ENCODE data around the gene CORO2B.
A peak's percentile ranks its signal among the peaks of the same experiment; 100 is the strongest.

CORO2B gene

DNA sequence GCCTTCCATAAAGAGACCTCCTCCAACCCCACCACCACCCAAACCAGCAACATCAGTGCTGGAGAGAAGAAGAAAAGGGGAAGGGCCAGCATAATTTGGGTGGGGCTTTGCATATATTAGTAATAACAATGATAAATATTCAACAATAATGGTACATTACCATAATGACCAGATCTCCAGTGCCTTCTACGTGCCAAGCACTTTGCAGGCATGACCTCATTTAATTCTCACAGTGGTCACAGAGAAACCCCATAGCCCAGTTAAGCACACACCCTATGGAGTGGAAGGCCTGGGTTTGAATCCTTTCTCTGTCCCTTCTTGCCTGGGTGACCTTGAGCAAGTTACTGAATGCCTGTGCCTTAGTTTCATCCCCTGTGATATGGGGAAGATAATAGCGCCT lies 49.2 kb downstream of the CORO2B start:
- no peak for DNase-seq (ENCODE audit: low read depth)

- DNase-seq (ENCODE audit: low read depth), result no peak
Measured at GRCh38 chr15:68629519-68630210, 50.9 kb downstream of the CORO2B start.

DNA sequence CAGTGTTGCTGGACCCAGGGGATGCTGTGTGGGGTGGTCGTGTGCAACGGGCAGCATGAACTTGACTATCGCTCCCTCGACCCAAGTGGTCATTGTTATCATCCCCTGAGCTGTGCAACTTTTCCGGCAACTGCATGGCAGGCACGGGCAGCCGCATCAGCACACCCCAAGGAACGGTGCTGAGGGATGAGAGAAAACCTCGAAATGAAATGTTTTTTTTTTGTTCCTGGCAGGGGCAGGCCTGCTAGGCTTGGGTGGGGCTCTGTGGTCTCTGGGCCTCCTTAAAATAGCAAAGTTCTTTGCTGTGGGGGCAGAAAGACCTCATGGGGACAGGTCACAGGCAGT lies 51.4 kb downstream of the CORO2B start:
- no peak for DNase-seq (ENCODE audit: low read depth)

GRCh38 chr15:68630836-68631235 lies 52.0 kb downstream of the CORO2B start:
- no peak for DNase-seq (ENCODE audit: low read depth)

- DNase-seq (ENCODE audit: low read depth), result no peak
Measured at GRCh38 chr15:68631601-68632051, 52.8 kb downstream of the CORO2B start.

GRCh38 chr15:68632101-68632500 lies 53.3 kb downstream of the CORO2B start:
- DNase-seq (ENCODE audit: low read depth), result no peak

DNA sequence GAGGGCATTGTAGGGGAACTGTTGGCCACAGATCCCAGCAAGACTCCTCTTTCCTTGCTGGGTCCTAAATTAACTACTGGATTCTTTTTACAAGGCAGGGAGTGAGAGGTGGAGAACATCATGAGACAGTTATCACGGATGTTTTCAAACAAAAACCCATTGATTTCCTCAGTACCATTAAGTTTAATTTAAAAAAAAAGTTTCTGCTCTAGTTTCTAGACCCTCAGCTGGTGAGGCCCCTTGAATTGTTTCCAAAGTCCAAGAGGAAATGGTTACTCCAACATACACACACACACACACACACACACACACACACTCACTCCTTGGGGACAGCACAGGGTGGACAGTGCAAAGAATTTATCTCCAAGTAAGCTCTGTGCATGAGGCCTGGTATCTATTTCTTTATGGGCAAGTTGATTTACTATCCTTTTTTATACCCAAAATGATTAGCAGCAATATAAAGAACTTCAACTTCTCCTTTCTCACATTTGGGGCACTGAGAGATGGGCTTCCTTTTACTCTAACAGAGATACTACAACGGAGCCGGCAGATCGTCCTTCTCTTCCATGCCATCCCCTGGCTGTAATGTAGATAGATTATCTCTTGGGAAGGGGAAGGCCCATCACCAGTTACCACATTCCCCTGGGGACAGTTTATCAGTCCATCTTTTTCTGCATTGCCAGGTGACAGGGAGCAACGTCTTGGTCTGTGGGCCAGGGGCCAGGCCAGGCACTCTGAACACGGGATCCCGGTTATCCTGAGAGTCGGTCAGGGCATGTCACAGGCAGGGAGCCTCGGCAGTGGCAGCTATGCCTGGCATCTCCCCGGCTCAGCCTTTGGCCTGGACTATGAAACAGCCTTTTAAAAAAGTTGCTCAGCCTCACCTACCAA lies 54.7 kb downstream of the CORO2B start:
- DNase-seq (ENCODE audit: low read depth), result no peak

GRCh38 chr15:68634122-68634482 lies 55.3 kb downstream of the CORO2B start:
- no peak for DNase-seq (ENCODE audit: low read depth)

GRCh38 chr15:68634531-68634930 lies 55.7 kb downstream of the CORO2B start:
- DNase-seq (ENCODE audit: low read depth), result no peak

DNA sequence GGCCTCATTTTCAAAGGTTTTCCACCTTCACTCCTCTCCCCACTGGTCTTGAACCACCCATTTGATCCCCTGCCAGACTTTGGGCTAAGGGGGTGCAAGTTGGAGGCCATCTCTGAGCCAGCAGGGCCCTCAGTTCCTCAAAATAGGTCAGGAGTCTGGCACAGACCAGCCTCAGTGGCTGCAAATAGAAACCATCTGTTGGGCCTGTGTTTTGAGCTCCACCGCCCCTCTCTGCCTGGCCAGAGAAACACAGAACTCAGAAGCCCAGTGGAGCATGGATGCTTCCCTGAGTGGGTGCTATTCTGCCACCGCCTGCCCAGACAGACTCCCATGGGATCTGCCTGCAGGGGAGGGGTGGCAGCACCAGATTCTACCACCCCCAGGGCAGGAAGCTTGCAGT lies 56.3 kb downstream of the CORO2B start:
- DNase-seq (ENCODE audit: low read depth), result peak; percentile 64

GRCh38 chr15:68636256-68636655 lies 57.5 kb downstream of the CORO2B start:
- no peak for DNase-seq (ENCODE audit: low read depth)

DNA sequence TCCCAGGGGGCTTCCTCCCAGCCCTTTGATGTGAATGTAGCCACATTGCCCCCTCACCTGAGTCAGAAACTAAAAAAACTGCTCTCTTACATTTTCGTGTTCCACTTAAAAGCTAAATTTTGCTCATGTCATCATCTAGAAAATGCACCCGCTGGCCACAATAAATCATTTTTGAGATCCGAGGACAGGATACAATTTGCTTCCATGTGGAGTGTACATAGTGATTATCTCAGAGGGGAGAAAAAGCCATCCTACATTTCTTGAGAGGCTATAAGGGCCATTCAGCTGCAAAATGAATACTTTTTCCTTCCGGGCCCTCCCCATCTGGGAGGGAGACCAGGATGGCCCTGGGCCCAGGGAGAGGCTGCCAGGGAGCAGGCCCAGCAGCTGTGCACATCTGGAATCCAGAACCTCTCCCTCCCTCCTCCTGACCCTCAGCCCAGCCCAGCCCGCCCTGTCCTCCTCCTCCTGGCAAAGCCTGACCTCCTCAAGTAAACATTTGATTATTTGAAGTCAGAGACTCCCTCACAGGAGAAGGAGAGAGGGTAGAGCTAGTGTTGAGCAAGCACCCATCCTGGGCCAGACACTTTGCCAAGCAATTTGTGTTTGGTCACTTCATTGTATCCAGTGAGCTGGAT lies 59.1 kb downstream of the CORO2B start:
- peak; percentile 96 for DNase-seq (ENCODE audit: low read depth)

DNA sequence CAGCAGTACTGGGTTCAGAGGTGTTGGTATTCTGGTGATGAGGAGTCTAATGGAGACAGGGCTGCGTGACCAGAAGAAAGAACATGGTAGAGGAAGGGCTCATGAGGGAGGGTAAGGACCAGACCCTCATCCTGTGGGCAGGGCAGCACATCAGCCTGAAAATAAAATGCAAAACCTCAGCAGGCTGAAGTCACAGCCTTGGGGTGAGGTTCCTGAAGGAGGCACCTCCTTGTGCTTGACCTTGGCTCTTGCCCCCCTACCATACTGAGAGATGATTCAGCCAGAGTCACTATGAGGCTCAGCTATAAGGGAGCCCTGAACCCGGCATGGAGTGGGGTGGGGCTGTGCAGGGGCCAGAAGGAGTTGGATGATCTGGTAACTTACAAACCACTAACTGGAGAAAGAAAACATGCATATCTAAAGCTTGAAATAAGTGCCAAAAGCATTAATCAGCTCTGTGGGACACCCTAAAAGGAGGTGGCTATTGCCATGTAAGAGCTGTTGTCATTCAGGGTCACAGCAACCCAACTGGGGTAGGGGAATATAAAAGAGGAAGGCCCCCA lies 60.2 kb downstream of the CORO2B start:
- peak; percentile 20 for DNase-seq (ENCODE audit: low read depth)

GRCh38 chr15:68639926-68640600 lies 61.3 kb downstream of the CORO2B start:
- no peak for DNase-seq (ENCODE audit: low read depth)

- DNase-seq (ENCODE audit: low read depth), result no peak
Measured at GRCh38 chr15:68640791-68641331, 62.1 kb downstream of the CORO2B start.

DNA sequence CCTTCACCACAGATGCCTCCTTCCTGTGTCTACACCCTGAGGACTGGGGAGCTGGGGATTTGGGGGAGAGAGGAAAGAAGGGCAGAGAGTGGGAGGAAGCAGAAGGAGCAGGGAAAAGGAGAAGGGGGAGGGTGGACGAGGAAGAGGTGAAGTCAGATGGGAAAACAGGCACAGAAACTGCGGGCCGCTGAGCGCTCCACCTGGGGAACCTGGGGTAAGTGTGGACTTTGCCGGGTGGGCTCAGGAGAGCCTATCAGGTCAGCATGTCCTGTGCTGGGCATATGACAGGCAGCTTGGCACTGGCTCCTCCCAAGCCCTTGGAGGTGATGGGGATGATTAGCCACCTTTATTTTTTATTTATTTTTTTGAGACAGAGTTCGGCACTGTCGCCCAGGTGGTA lies 62.6 kb downstream of the CORO2B start:
- no peak for DNase-seq (ENCODE audit: low read depth)

GRCh38 chr15:68642491-68642845 lies 63.7 kb downstream of the CORO2B start:
- DNase-seq (ENCODE audit: low read depth), result no peak

DNA sequence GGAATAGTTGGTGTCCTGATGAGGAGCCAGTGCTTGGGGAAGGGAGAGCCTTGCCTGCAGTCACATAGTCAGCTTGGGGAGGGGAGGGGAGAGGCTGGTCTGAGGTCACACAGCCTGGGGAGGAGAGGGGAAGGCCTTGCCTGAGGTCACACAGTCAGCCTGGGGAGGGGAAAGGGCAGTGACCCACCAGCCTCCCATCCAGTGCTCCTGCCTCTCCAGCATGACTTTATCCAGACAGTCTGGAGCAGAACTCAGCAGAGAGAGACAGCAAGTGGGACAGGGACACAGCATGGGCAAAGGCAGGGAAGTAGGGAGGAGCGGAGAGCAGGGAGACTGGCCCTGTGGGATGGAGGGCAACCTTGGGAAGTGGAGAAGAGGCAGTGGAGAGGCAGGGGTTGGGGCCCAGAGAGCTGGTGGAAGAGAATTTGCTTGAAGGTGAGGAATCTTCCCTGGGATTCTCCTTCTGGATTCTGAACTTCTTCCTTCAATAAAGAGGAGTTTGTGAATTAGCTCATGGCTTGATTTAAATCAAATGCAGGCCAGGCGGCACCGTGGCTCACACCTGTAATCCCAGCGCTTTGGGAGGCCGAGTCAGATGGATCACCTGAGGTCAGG lies 64.5 kb downstream of the CORO2B start:
- no peak for DNase-seq (ENCODE audit: low read depth)

- DNase-seq (ENCODE audit: low read depth), result peak; percentile 83
Measured at GRCh38 chr15:68644083-68644904, 65.5 kb downstream of the CORO2B start.

DNA sequence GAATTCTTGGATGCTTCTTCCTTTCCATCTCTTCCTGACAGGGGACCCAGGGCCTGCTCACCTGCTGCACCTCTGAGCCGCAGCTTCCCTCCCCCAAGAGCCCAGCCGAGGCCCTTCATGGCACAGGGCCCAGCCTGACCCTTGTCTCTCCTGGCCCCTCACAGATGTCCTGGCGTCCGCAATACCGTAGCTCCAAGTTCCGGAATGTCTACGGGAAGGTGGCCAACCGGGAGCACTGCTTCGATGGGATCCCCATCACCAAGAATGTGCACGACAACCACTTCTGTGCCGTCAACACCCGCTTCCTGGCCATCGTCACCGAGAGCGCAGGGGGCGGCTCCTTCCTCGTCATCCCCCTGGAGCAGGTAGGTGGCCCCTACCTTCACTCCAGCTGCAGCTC lies 66.2 kb downstream of the CORO2B start:
- DNase-seq (ENCODE audit: low read depth), result no peak

- DNase-seq (ENCODE audit: low read depth), result no peak
Measured at GRCh38 chr15:68646156-68646555, 67.4 kb downstream of the CORO2B start.

Data from fibroblast of gingiva (primary cell).